Measurements from ENCODE around the gene PROKR1. TPM values are rescaled to one million over a fixed set of nuclear protein-coding genes. Genes with fewer than 3 reads are reported as not detected.

The PROKR1 gene
- total and polyA plus RNA-seq, 2 of the 4 experiments (the other 2 are of a cell fraction): not detected

DNA sequence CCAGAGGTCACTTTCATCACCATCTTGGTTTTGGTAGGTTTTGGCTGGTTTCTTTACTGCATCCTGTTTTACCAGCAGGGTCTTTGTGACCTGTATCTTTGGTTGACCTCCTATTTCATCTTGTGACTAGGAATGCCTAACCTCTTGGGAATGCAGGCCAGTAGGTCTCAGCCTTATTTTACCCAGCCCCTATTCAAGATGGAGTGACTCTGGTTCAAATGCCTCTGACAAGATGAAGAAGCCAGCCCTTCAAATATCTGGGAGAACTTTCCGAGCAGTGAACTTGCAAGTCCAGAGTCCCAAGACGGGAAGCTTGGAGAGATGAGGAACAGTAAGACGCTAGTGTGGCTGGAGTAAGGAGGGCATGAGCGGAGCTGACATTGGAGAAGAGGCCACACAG lies 28.6 kb downstream of the PROKR1 start:
- peaks cover 21% of the 10 kb centered on the region for H3K27me3 ChIP-seq (ENCODE audit: control insufficient read depth, insufficient read depth, low read length)
- no peak overlapping the region for H3K56ac ChIP-seq (ENCODE audit: extremely low read depth, insufficient read depth, low read length)
- no peak overlapping the region for H3K4me3 ChIP-seq (ENCODE audit: insufficient read depth, low read depth, low read length)
- H3K4me2 ChIP-seq (ENCODE audit: low read depth, low read length): no peak overlapping the region
- H2BK15ac ChIP-seq (ENCODE audit: low read depth, low read length): no peak overlapping the region
- H2BK20ac ChIP-seq (ENCODE audit: low read depth, low read length): no peak overlapping the region
- H3K36me3 ChIP-seq (ENCODE audit: control insufficient read depth, insufficient read depth, low read length): no peaks in the 10 kb centered on the region
- H4K20me1 ChIP-seq (ENCODE audit: insufficient read depth, low read length): no peaks in the 10 kb centered on the region
- no peaks in the 10 kb centered on the region for H3K9me1 ChIP-seq (ENCODE audit: insufficient read depth, low read length)
- WGBS, 2 experiments (ENCODE audit: extremely low coverage in 2 of 2, insufficient read length in 1 of 2): 60% methylated on average over 1 of the region's 4 CpGs; no CpG with 5 or more reads in 1 of the 2 experiments
- H2AFZ ChIP-seq (replicated peaks; ENCODE audit: low read length, poor library complexity): no peak overlapping the region
- no peak for TF ChIP-seq CHD1 (IDR thresholded peaks at IDR 0.05; ENCODE audit: low read depth, low read length)
- no peak for TF ChIP-seq FOS (IDR thresholded peaks at IDR 0.05; ENCODE audit: low read depth, low read length)
- no peak overlapping the region for H2AK9ac ChIP-seq (replicated peaks; ENCODE audit: low read depth, low read length, poor library complexity)
- H4K8ac ChIP-seq (ENCODE audit: low read depth in 2 of 2, low read length in 2 of 2): no peak overlapping the region
- DNase-seq (no peak), ATAC-seq (ENCODE audit: low read depth) (no peak)
- H2BK120ac ChIP-seq (ENCODE audit: low read depth, low read length): no peak overlapping the region
- H3K4me1 ChIP-seq (ENCODE audit: control insufficient read depth, insufficient read depth, low read length): no peaks in the 10 kb centered on the region; the same call in 1 of the 2 replicates
- dilution Hi-C loops (cut with HindIII; ENCODE audit: low sequenced_read_pairs, unreplicated experiment): no loop called here
- H3K14ac ChIP-seq (replicated peaks; ENCODE audit: low read depth, low read length): no peak overlapping the region
- no peak overlapping the region for H3K27ac ChIP-seq (ENCODE audit: insufficient read depth, low read length)
- no peak overlapping the region for H3K4ac ChIP-seq (ENCODE audit: low read depth, low read length)
- H2BK5ac ChIP-seq (ENCODE audit: low read depth, low read length, poor library complexity, severe bottlenecking): no peak overlapping the region
- ChIA-PET POLR2A (ENCODE audit: unreplicated experiment) (no interaction called here), CTCF (no interaction called here)
- in situ Hi-C loops (cut with MboI; ENCODE audit: low sequenced_read_pairs): no loop called here
- H4K5ac ChIP-seq (ENCODE audit: low read depth, low read length): no peak overlapping the region
- H3K9ac ChIP-seq (ENCODE audit: low read depth, low read length): no peak overlapping the region
- H3K18ac ChIP-seq (ENCODE audit: low read depth, low read length): no peak overlapping the region
- BruUV-seq (replicated peaks): no TSS peak
- H3K23ac ChIP-seq (ENCODE audit: low read depth, low read length): no peak overlapping the region
- H2AK5ac ChIP-seq (ENCODE audit: low read depth, low read length): no peak overlapping the region
- no peaks in the 10 kb centered on the region for H3K9me3 ChIP-seq (ENCODE audit: control insufficient read depth, insufficient read depth, low read length)
- H4K91ac ChIP-seq (ENCODE audit: insufficient read depth, low read depth, low read length): no peak overlapping the region
- no peaks in the 10 kb centered on the region for H3K79me1 ChIP-seq (ENCODE audit: low read depth in 1 of 2, low read length in 2 of 2)
- intact Hi-C loops (cut with micrococcal nuclease): no loop called here

Data from IMR-90 (cell line).